Activated T-cell treated with anti-CD3 and anti-CD28 coated beads, Interleukin-2, amount 50 U/mL, for 72 hours (primary cell): ENCODE measurements around the gene TENM4. TPM values are rescaled to one million over a fixed set of nuclear protein-coding genes. Genes with fewer than 3 reads are reported as not detected.
"Not testable (repeated sequence)": the region's sequence is repeated elsewhere in the genome, so short reads cannot be mapped to it uniquely, and the experiment has no call there.

Source experiments
- ATAC-seq, 2 donors: fragments of 150-1000 bp; cut with Tn5 transposase; replicated peaks in 1 of 2; 2 replicates each; pipeline ENCODE4 v1.10.0; 2021; ENCODE audit warnings: moderate library complexity in 2 of 2, mild to moderate bottlenecking in 1 of 2
- DNase-seq, 2 donors: peaks; one replicate each; pipeline ENCODE4 v3.0.0; 2021 to 2022; ENCODE audit warnings: mixed read lengths in 1 of 2
- H3K27ac Mint-ChIP-seq: one replicate; pipeline ENCODE4 v1.8.0; 2022; ENCODE audit warnings: mild to moderate bottlenecking, moderate library complexity, mixed read lengths
- H3K27me3 Mint-ChIP-seq: one replicate; pipeline ENCODE4 v1.8.0; 2022; ENCODE audit warnings: low read depth, mixed read lengths
- H3K36me3 Mint-ChIP-seq, 2 donors: one replicate each; pipeline ENCODE4 v1.8.0; 2022; ENCODE audit warnings: mixed read lengths in 2 of 2, mild to moderate bottlenecking in 1 of 2; ENCODE audit not compliant: insufficient read depth in 2 of 2
- H3K4me1 Mint-ChIP-seq: one replicate; pipeline ENCODE4 v1.8.0; 2022; ENCODE audit warnings: low read depth, mixed read lengths
- H3K4me3 Mint-ChIP-seq, 2 donors: one replicate each; pipeline ENCODE4 v1.8.0; 2022; ENCODE audit warnings: mild to moderate bottlenecking in 2 of 2, mixed read lengths in 2 of 2, moderate library complexity in 2 of 2
- H3K9me3 Mint-ChIP-seq, 2 donors: one replicate each; pipeline ENCODE4 v1.8.0; 2022; ENCODE audit warnings: mixed read lengths in 2 of 2
- total RNA-seq, 2 donors: library from RNA; stranded (reverse); gene quantifications; one replicate each; pipeline ENCODE4 v1.2.3, GENCODE V29; 2022

The TENM4 gene
- total RNA-seq, 2 donors from 2014 or later = 0.21 TPM; not detected in 1

DNA sequence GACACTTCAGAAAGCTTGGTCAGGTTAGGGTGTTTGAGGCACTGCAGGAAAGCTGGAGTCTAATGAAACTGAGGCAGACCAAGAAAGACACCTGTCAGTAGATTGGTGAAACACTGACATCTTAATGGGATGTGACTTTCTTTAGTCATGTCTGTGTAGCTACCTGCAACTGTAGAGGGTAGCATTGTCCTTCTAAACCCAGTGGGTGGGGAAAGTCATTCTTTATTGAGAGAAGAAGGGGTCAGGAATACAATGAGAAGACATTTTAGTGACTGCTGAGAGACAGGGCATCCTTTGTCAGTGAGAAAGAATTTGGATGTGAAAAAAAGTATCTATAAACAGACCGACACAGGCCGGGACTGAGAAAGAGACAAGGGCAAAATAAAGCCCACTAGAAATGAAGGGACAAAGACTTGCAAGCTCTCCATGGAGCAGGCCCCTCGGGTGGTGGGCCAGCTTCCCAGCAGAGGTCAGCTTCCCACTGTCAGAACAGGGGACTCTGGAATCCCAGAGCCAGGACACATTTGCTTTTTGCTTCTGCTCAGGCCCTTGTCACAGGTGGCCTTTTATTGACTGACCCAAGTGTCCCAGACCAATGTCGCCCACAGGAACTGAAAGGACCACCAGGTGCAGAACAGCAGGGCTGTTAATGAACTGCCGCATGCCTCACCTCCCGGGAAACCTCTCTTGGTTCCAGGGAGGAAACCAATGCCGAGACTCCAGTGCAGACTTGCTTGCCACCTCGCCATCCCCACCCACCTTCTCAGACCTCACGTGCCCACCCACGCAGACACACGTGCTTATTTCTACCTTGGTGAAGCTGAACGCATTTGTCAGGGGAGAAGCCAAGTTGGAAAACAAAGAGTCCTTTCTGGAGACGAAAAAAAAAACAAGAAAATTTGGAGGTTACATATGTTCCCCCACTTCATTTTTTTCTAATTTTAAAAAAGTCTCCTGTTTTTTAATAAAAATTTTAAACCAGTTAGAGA is 212.8 kb downstream of the TENM4 start:
- H3K27ac Mint-ChIP-seq = no peak overlapping the region
- H3K36me3 Mint-ChIP-seq = no peaks in the 10 kb centered on the region
- peaks cover 15% of the 10 kb centered on the region for H3K27me3 Mint-ChIP-seq
- ATAC-seq (no peak), DNase-seq (no peak)
- H3K9me3 Mint-ChIP-seq = no peaks in the 10 kb centered on the region
- H3K4me1 Mint-ChIP-seq = no peaks in the 10 kb centered on the region
- H3K4me3 Mint-ChIP-seq = no peak overlapping the region

DNA sequence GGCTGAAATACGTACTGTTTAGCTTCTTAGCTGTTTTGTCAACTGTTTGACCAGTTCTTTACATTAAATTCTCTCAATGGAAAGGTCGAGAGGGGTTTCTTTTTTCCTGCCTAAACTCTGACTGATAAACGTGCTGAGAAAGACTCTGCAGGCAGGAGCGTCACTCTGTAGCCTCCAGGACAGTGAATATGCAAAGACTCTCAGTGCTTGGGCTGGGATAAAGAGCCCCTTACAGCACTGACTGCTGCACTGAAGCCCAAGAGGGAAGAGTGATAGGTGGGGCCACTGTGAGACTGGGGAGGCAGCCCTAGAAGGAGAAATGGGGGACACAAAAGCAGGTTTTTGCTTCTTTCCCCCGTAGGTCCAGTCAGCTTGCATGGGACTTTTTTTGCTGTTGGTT is 213.5 kb downstream of the TENM4 start:
- ATAC-seq = no peak
- no peak for DNase-seq
- H3K4me1 Mint-ChIP-seq = no peaks in the 10 kb centered on the region
- H3K27ac Mint-ChIP-seq = no peak overlapping the region
- peaks cover 15% of the 10 kb centered on the region for H3K27me3 Mint-ChIP-seq
- no peaks in the 10 kb centered on the region for H3K9me3 Mint-ChIP-seq
- H3K4me3 Mint-ChIP-seq = no peak overlapping the region
- H3K36me3 Mint-ChIP-seq = no peaks in the 10 kb centered on the region

DNA sequence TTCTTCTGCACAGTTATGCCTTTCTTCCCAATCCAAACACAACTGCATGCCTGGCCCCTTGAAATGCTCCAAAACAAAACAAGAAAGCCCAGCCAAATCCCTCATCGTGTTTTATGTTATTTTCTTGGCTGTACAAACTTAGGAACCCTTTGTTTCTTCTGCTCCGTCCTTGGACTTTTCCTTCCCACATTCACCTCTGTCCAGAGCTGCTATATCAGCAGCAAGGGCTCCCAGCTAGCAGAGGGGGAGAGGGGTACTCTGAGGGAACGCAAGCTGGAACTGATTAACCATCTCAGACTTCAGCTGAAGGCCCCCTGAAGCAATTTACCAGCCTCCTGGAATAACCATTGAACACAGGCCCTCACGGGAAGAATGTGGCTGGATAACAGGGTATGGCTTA is 214.7 kb downstream of the TENM4 start:
- Mint-ChIP-seq H3K27ac (no peak overlapping the region), H3K4me1 (no peaks in the 10 kb centered on the region), H3K36me3 (no peaks in the 10 kb centered on the region), H3K4me3 (no peak overlapping the region), H3K9me3 (no peaks in the 10 kb centered on the region), H3K27me3 (peaks cover 15% of the 10 kb centered on the region)
- no peak for ATAC-seq
- no peak for DNase-seq

DNA sequence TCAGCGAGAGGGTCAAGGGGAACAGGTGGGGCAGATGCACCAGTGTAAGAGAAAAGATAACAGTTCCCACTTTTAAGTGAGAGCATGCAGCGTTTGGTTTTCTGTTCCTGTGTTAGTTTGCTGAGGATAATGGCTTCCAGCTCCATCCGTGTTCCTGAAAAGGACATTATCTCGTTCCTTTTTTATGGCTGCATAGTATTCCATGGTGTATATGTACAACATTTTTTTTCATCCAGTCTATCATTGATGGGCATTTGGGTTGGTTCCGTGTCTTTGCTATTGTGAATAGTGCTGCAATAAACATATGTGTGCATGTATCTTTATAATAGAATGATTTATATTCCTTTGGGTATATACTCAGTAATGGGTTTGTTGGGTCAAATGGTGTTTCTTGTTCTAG is 218.7 kb downstream of the TENM4 start:
- not testable (repeated sequence) for H3K36me3 Mint-ChIP-seq, H3K4me1 Mint-ChIP-seq, H3K4me3 Mint-ChIP-seq, ATAC-seq, H3K27ac Mint-ChIP-seq, H3K27me3 Mint-ChIP-seq, H3K9me3 Mint-ChIP-seq, DNase-seq

DNA sequence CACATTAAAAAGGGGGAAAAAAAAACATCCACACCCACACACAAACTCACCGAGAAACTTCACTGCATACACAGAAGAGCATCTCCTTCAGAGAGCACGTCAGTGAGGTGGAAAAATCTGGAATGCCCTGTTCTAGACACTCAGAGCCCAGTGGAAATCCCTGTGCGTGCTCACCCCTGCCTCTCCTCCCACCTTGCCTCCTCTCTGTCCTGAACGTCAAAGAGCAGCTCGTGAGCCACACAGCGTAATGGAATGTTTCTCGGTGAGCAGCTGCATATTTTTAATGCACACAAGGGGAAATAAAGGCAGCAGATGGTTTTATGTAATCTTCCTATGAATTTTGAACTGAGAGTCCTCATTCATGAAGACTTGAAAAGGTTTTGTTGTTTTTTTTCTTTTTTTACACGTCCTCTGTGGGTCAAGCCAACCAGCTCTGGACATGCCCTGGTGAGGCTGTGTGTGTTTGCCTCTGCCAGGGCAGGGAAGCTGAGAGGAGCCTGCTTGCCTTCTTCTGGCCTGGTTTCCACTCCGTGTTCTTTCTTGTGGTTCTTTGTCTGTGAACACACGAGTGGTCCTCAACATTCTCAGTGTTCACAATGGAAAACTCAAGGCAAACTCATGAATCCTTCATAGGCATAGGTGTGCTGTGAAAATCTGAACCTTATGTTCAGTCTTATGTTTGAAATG is 219.2 kb downstream of the TENM4 start:
- Mint-ChIP-seq H3K27ac (no peak overlapping the region), H3K4me1 (no peaks in the 10 kb centered on the region), H3K9me3 (no peaks in the 10 kb centered on the region), H3K4me3 (no peak overlapping the region), H3K27me3 (no peaks in the 10 kb centered on the region), H3K36me3 (no peaks in the 10 kb centered on the region)
- ATAC-seq = no peak
- no peak for DNase-seq

DNA sequence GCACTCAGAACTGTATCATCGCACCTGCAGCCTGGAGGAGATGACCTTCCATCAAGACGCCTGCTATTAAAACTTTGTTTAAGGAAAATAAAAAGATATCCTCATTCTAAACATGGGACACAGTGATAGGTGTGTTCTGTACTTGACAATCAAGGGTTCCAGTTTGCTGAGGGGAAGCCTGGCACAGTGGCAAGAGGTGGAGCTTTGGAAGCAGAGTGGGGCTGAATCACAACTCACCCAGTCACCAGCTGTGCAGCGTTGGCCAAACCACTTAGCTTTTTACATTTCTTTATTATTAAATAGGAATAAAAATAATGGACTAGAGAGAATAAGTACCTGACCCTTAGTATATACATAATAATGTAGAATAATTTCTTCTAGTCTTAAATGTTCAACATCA is 220.7 kb downstream of the TENM4 start:
- ATAC-seq (no peak), DNase-seq (no peak)
- Mint-ChIP-seq H3K36me3 (no peaks in the 10 kb centered on the region), H3K27ac (no peak overlapping the region), H3K4me1 (no peaks in the 10 kb centered on the region), H3K4me3 (no peak overlapping the region), H3K9me3 (peaks cover 0 to 2% of the 10 kb centered on the region in 2 donors), H3K27me3 (no peaks in the 10 kb centered on the region)

DNA sequence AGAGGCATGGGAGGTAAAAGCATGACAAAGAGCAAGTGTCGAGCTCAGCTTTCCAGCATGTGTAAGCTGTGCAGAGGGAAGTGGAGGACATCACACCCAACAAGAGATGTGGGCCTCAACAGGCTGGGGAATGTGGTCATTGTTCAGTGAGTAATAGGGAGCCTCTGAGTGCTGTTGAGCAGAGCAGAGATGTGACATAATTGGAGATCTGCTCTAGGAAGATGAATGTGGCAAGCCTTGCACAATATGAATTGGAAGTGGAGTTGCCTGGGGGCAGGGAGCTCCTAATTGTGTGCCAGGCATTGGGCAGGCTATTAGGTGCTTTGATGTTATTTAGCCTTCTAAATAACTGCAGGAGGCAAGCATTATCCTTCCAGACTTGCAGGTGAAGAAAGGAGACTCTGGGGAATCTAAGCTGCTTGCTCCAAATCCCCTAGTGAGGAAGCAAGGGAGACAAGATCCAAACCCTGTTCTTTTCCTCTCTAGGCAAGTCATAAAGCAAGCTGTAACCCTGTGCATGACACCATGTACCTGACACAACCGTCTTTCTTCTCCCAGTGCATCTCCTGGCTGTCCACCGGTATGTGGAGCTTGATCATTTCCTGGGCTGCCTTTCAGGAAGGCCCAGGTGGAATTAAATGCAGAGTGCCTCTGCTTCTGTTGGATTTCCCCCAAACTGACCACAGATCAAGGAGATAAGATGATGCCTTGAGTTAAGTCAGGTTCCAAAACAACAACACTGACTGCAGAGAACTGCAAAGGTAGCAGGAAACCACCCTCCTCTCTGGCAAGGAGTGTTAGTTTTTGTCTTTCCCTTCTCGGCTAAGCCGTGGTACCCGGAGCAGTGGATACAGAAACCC is 221.4 kb downstream of the TENM4 start:
- H3K4me3 Mint-ChIP-seq = no peak overlapping the region
- H3K36me3 Mint-ChIP-seq = no peaks in the 10 kb centered on the region
- ATAC-seq = no peak
- H3K4me1 Mint-ChIP-seq = no peaks in the 10 kb centered on the region
- no peak for DNase-seq
- H3K27ac Mint-ChIP-seq = no peak overlapping the region
- H3K9me3 Mint-ChIP-seq = peaks cover 0 to 3% of the 10 kb centered on the region in 2 donors
- H3K27me3 Mint-ChIP-seq = no peaks in the 10 kb centered on the region

DNA sequence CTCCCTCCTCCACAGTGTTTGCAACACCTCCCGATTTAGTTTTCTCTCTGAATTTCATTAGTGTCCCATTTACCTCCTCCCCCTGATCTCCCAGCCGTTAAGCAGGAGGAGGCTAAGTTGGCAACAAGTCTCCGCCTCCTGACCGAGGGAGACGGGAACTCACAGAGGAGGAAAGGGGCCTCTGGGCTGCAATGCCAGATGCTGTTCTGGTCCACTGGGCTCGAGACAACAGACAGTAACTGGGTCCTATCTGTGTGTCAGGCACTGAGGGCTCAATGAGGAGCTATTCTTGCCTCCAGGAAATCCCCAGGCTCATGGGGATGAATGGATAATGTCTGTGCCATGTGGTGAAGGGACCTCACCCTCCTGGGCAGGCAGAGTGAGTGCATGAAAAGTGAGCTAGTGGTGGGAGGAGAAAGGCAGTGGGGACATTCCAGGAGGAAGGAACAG is 228.1 kb downstream of the TENM4 start:
- ATAC-seq (no peak), DNase-seq (no peak)
- Mint-ChIP-seq H3K27ac (no peak overlapping the region), H3K4me3 (no peak overlapping the region), H3K27me3 (peaks cover 8% of the 10 kb centered on the region), H3K36me3 (no peaks in the 10 kb centered on the region), H3K4me1 (no peaks in the 10 kb centered on the region), H3K9me3 (peaks cover 0 to 5% of the 10 kb centered on the region in 2 donors)

DNA sequence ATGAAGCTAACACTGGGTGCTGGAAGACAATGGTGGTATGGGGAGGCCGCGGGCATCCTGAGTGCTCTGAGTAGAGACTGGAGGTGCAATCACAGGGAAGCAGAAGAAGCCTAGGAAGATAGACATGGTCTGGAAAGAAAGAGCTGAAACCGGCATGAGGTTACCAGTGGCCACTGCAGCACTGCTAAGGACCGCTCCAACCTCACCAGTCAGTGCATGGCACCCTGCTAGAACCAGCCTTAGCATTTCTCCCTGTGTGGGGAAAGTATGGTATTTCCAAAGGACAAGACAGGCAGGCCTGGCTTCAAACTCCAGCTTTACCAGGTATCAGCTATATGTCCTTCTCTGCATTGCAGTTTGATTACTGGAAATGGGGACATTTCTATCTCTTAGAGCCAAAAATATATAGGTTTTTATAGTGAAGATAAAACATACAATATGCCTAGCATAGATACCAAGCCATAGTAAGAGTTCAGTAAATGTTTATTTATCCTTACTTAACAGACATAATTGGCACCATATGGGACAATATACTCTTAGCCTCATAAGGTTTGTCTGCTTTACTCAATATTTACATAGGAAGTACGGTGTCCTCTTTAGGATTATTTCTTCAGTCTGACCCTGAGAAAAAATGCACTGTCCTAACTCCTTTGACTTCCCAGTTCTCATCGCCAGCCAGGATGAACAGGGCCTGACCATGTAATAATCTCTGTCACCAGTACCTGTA is 231.1 kb downstream of the TENM4 start:
- H3K4me3 Mint-ChIP-seq = no peak overlapping the region
- H3K4me1 Mint-ChIP-seq = no peaks in the 10 kb centered on the region
- DNase-seq = no peak
- H3K27me3 Mint-ChIP-seq = peaks cover 8% of the 10 kb centered on the region
- H3K27ac Mint-ChIP-seq = no peak overlapping the region
- no peaks in the 10 kb centered on the region for H3K36me3 Mint-ChIP-seq
- no peak for ATAC-seq
- peaks cover 0 to 2% of the 10 kb centered on the region in 2 donors for H3K9me3 Mint-ChIP-seq

DNA sequence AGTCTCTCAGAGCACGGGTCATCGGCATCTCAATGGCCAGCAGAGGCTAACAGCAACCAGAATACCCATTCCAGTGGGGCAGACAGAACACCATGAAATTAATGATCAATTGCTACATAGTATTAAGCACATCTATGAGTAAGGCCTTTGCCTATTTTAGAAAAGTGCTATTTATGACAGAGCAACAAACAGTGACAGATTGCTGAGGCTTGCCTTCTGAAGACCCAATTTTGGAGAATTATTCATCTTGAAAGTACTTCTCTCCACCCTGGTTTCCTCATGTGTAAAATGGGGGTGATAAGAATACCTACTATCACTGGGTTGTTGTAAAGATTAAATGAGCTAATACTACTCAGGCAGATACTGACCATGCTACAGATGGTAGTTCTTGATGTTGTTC is 232.7 kb downstream of the TENM4 start:
- Mint-ChIP-seq H3K4me1 (no peaks in the 10 kb centered on the region), H3K27me3 (peaks cover 6% of the 10 kb centered on the region), H3K9me3 (no peaks in the 10 kb centered on the region), H3K27ac (no peak overlapping the region), H3K36me3 (no peaks in the 10 kb centered on the region), H3K4me3 (no peak overlapping the region)
- ATAC-seq = no peak
- no peak for DNase-seq

DNA sequence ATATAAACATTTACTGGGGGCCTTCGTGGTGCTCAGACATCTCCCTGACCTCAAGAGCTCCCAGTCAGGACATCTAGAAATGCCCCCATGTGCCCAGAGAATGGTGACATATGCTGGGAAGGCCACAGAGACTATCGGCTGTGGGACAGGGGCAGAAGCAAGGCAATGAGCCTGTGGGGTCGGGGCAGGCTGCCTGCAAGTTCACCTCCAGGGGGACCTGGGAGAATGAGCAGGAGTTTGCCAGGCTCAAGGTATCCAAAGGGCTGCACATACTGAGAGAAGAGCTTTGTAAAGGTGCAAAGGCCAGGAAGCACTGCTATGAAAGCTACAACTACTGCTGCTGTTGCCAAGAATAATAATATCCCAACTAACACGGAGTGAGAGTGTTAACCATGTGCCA is 233.9 kb downstream of the TENM4 start:
- Mint-ChIP-seq H3K4me1 (no peaks in the 10 kb centered on the region), H3K27me3 (no peaks in the 10 kb centered on the region), H3K36me3 (no peaks in the 10 kb centered on the region), H3K4me3 (no peak overlapping the region), H3K27ac (no peak overlapping the region), H3K9me3 (no peaks in the 10 kb centered on the region)
- DNase-seq (no peak), ATAC-seq (no peak)

DNA sequence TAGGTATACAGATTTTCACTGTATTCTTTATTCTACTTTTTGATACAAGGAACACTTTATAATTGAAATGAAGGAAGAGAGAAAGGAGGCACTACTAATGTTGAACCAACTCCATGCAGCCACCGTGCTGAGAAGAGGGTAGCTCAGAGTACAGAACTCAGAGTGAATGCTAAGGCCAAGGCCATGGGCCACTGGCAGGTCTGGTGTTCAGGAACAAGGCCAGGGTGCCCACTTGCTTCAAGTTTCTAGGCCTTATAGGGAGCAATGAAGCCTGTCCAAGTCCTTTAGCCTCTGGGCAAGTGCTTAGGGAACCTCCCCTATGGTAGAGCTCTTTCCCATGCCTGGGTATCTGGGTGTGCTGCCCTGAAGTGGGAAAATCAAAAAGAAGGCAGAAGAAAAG is 235.0 kb downstream of the TENM4 start:
- ATAC-seq = no peak

More for the DNA sequence above, 235.0 kb downstream of the TENM4 start:
- Mint-ChIP-seq H3K9me3 (peaks cover 0 to 1% of the 10 kb centered on the region in 2 donors), H3K4me3 (no peak overlapping the region), H3K27me3 (no peaks in the 10 kb centered on the region), H3K36me3 (no peaks in the 10 kb centered on the region), H3K27ac (no peak overlapping the region), H3K4me1 (no peaks in the 10 kb centered on the region)
- no peak for DNase-seq
